HEK293 (cell line): ENCODE data around the gene ONECUT2.

ENCODE experiments used
- CTCF ChIA-PET: fragments of 350-600 bp; formaldehyde crosslinking; extraction: SDS; loops from one replicate; lab custom pipeline; 2021; ENCODE audit warnings: antibody characterized with exemption; lab: Yijun Ruan, JAX
- POLR2A ChIA-PET: fragments of 300-600 bp; formaldehyde crosslinking; extraction: SDS; loops from one replicate; lab custom pipeline; 2020; ENCODE audit warnings: antibody characterized with exemption, inconsistent platforms; lab: Yijun Ruan, JAX
- H3K27ac ChIP-seq: fragments of 200-500 bp; sonication (Bioruptor generic); 2 replicates; pipeline ENCODE4 v1.5.1; 2014; ENCODE audit warnings: low read depth, low read length, control low read depth, inconsistent platforms; ENCODE audit errors: extremely low read depth
- H3K36me3 ChIP-seq, 2 experiments: fragments of 200-500 bp in 1 of 2; sonication (Bioruptor generic) in 1 of 2; 1 replicate in 1 of 2; 2 replicates in 1 of 2; pipeline ENCODE4 v1.5.1; 2014 to 2017; ENCODE audit warnings: inconsistent platforms in 2 of 2, low read length in 2 of 2; ENCODE audit not compliant: control insufficient read depth in 2 of 2, insufficient read depth in 1 of 2
- H3K4me1 ChIP-seq: fragments of 200-500 bp; sonication (Bioruptor generic); 2 replicates; pipeline ENCODE4 v1.5.1; 2014; ENCODE audit warnings: mild to moderate bottlenecking, low read length, inconsistent platforms; ENCODE audit not compliant: control insufficient read depth, insufficient read depth
- H3K4me3 ChIP-seq: 2 replicates; pipeline ENCODE4 v1.5.1; 2011; ENCODE audit warnings: low read depth, mild to moderate bottlenecking, control low read depth, low read length, moderate library complexity
- H3K9me3 ChIP-seq: fragments of 200-500 bp; sonication (Bioruptor generic); 2 replicates; pipeline ENCODE4 v1.5.1; 2014; ENCODE audit warnings: low read depth, low read length, inconsistent platforms; ENCODE audit not compliant: control insufficient read depth, insufficient read depth
- KLF16 ChIP-seq: fragments of 450-650 bp; formaldehyde crosslinking; IDR thresholded peaks from 2 replicates; pipeline ENCODE4 v1.5.1; 2017; ENCODE audit warnings: missing biosample characterization, missing genetic modification characterization
- MZF1 ChIP-seq: fragments of 450-650 bp; formaldehyde crosslinking; IDR thresholded peaks from 2 replicates; pipeline ENCODE4 v1.5.1; 2017; ENCODE audit warnings: missing biosample characterization, missing genetic modification characterization, borderline replicate concordance
- PBX3 ChIP-seq: sonication (generic); formaldehyde crosslinking; IDR thresholded peaks from 2 replicates; pipeline ENCODE4 v1.8.1; 2022; ENCODE audit warnings: mild to moderate bottlenecking, moderate library complexity, missing genetic modification reagents
- PRDM1 ChIP-seq: fragments of 450-650 bp; formaldehyde crosslinking; IDR thresholded peaks from 2 replicates; pipeline ENCODE4; 2016; ENCODE audit warnings: missing biosample characterization, missing genetic modification characterization
- REST ChIP-seq: fragments of 450-650 bp; formaldehyde crosslinking; IDR thresholded peaks from 2 replicates; pipeline ENCODE4 v1.5.1; 2016; ENCODE audit warnings: missing biosample characterization, missing genetic modification characterization
- SCRT2 ChIP-seq: fragments of 450-650 bp; formaldehyde crosslinking; IDR thresholded peaks from 2 replicates; pipeline ENCODE4 v1.5.1; 2016; ENCODE audit warnings: missing biosample characterization, missing genetic modification characterization
- YY2 ChIP-seq: fragments of 450-650 bp; formaldehyde crosslinking; IDR thresholded peaks from 2 replicates; pipeline ENCODE4 v1.5.1; 2016; ENCODE audit warnings: missing biosample characterization, missing genetic modification characterization
- ZNF133 ChIP-seq: fragments of 450-650 bp; formaldehyde crosslinking; IDR thresholded peaks from 2 replicates; pipeline ENCODE4 v1.5.1; 2016; ENCODE audit warnings: missing biosample characterization, missing genetic modification characterization
- ZNF140 ChIP-seq: fragments of 450-650 bp; formaldehyde crosslinking; IDR thresholded peaks from 2 replicates; pipeline ENCODE4 v1.5.1; 2016; ENCODE audit warnings: missing biosample characterization, missing genetic modification characterization
- ZNF174 ChIP-seq: fragments of 450-650 bp; formaldehyde crosslinking; IDR thresholded peaks from 2 replicates; pipeline ENCODE4 v1.5.0; 2017; ENCODE audit warnings: missing biosample characterization, mild to moderate bottlenecking, missing genetic modification characterization
- ZNF354C ChIP-seq: fragments of 450-650 bp; formaldehyde crosslinking; IDR thresholded peaks from 2 replicates; pipeline ENCODE4 v1.5.1; 2016; ENCODE audit warnings: missing biosample characterization, missing genetic modification characterization, low read depth, borderline replicate concordance
- ZNF362 ChIP-seq: fragments of 450-650 bp; formaldehyde crosslinking; IDR thresholded peaks from 2 replicates; pipeline ENCODE4 v1.5.1; 2016; ENCODE audit warnings: missing biosample characterization, missing genetic modification characterization
- ZNF423 ChIP-seq: fragments of 450-650 bp; formaldehyde crosslinking; IDR thresholded peaks from 2 replicates; pipeline ENCODE4 v1.5.1; 2016; ENCODE audit warnings: missing biosample characterization, missing genetic modification characterization
- ZNF473 ChIP-seq: fragments of 450-650 bp; formaldehyde crosslinking; IDR thresholded peaks from 2 replicates; pipeline ENCODE4 v1.5.1; 2017; ENCODE audit warnings: missing biosample characterization, missing genetic modification characterization
- ZNF513 ChIP-seq: fragments of 450-650 bp; IDR thresholded peaks from 2 replicates; pipeline ENCODE4 v1.5.1; 2018; ENCODE audit warnings: missing biosample characterization, missing genetic modification characterization
- ZNF664 ChIP-seq: fragments of 450-650 bp; formaldehyde crosslinking; IDR thresholded peaks from 2 replicates; pipeline ENCODE4 v1.5.1; 2016; ENCODE audit warnings: missing biosample characterization, missing genetic modification characterization
- ZNF768 ChIP-seq: fragments of 450-650 bp; formaldehyde crosslinking; IDR thresholded peaks from 2 replicates; pipeline ENCODE4 v1.5.1; 2018; ENCODE audit warnings: missing biosample characterization, mild to moderate bottlenecking, missing genetic modification characterization
- ZNF777 ChIP-seq: fragments of 450-650 bp; formaldehyde crosslinking; IDR thresholded peaks from 2 replicates; pipeline ENCODE4 v1.5.1; 2017; ENCODE audit warnings: missing biosample characterization, missing genetic modification characterization, borderline replicate concordance
- ZNF785 ChIP-seq: fragments of 450-650 bp; formaldehyde crosslinking; IDR thresholded peaks from 2 replicates; pipeline ENCODE4 v1.5.1; 2016; ENCODE audit warnings: missing biosample characterization, missing genetic modification characterization

ONECUT2 gene

GRCh38 chr18:57416542-57416941, 18.6 kb upstream of the ONECUT2 start:
- Histone ChIP-seq H3K4me3 (no peak overlapping the region), H3K9me3 (no peaks in the 10 kb centered on the region), H3K36me3 (no peaks in the 10 kb centered on the region), H3K4me1 (no peaks in the 10 kb centered on the region), H3K27ac (no peak overlapping the region)
- POLR2A ChIA-PET, result interaction anchor here (0.9 kb wide), 1 partner anchor 19 kb away, joined by 3 read pairs; the partner anchor contains the start of gene ONECUT2
- no peak for TF ChIP-seq ZNF133 (tag by site-specific recombination)
- TF ChIP-seq ZNF768 (tag by site-specific recombination), result no peak
- TF ChIP-seq PBX3, result no peak
- no peak for TF ChIP-seq ZNF785 (tag by site-specific recombination)
- TF ChIP-seq SCRT2 (tag by site-specific recombination), result no peak
- no peak for TF ChIP-seq ZNF423 (tag by site-specific recombination)
- TF ChIP-seq ZNF140, result no peak
- no peak for TF ChIP-seq ZNF174 (tag by site-specific recombination)
- no peak for TF ChIP-seq ZNF473
- no peak for TF ChIP-seq MZF1 (tag by site-specific recombination)
- TF ChIP-seq YY2 (tag by site-specific recombination), result no peak
- no peak for TF ChIP-seq ZNF354C (tag by site-specific recombination)
- CTCF ChIA-PET, result no interaction called here

- H3K27ac ChIP-seq, result no peak overlapping the region
- H3K36me3 ChIP-seq, result no peaks in the 10 kb centered on the region
- TF ChIP-seq ZNF513 (tag by site-specific recombination) (no peak), PRDM1 (tag by site-specific recombination) (no peak), ZNF777 (tag by site-specific recombination) (no peak), ZNF362 (tag by site-specific recombination) (no peak), KLF16 (no peak), ZNF664 (tag by site-specific recombination) (no peak), REST (tag by site-specific recombination) (no peak)
- H3K4me1 ChIP-seq, result no peaks in the 10 kb centered on the region
- no peaks in the 10 kb centered on the region for H3K9me3 ChIP-seq
- POLR2A ChIA-PET, result interaction anchor here (1.1 kb wide), 1 partner anchor 13 kb away, joined by 3 read pairs; the partner anchor contains the start of gene ONECUT2
- CTCF ChIA-PET, result interaction anchor here (0.7 to 3.1 kb wide), 3 partner anchors 13 to 1751 kb away, joined by 3 to 8 read pairs (median 5); partner anchors contain the start of gene ONECUT2
- no peak overlapping the region for H3K4me3 ChIP-seq
These were observed 12.8 kb upstream of the ONECUT2 start for GRCh38 chr18:57422313-57422872.
